NCI-H128 (cell line): ENCODE data around the gene TMEM87B.
"Not testable (repeated sequence)": the region's sequence is repeated elsewhere in the genome, so short reads cannot be mapped to it uniquely, and the experiment has no call there.

Experiments used
- DNase-seq: peaks from one replicate; lab custom pipeline; 2025; ENCODE audit not compliant: unreplicated experiment; lab: John Stamatoyannopoulos, UW

Gene TMEM87B

DNA sequence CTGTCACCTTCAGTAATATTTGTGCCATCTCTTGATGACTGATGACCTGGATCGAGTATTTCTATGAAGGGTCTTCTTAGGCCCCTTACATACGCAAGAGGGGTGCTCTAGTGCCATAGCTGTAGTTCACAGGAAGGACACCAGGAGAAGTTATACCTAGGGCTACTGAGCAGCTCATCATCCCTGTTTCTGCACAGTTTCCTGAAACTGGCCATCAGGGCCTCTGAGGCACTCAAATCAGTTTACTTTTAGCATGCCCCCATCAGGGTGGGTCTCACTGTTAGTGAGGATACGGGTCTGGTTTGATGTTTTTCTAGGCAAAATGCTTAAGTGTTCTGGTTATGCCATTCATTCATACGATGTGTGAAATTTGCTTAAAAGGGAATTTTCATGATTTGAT, 63.1 kb downstream of the TMEM87B start:
- DNase-seq, result no peak

DNA sequence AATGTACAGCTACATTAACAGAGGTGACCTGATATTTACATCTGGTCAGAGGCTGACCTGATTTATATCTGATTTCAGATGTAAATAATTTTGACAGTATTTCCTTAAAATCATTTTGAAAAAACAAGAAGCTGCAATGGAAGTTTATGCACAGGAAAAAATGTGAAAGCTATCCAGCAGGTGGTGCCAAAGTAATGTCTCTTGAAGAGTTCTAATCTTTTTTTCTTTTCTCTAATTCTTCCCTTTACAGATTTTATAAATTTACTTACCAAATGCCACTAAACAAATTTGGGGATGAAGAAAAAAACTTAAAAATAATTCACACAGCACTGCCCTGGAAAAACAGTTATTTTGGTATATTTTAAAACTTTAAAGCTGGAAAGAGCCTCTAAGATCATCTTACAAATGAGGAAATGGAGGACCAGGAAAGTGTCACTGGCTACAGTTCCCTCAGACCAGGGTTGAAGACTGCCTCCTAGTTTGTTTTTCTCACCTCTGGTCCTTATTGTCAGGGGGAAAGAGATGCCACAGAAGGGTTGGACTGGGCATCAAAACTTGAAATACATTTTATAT, 66.7 kb downstream of the TMEM87B start:
- DNase-seq, result peak; percentile 43

DNA sequence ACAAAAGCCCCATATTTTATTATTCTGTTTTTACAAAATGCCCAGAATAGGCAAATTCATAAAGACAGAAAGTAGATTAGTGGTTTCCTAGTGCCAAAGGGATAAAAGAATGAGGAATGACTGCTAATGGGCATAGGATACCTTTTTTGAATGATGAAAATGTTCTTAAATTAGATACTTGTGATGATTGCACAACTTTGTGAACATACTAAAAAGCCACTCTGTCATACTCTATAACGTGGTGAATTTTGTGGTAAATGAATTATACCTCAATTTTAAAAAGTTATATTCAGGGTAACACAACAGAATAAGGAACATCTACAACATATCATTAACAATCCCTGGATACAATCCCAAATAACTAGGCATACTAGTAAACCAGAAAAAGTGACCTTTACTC, 74.0 kb downstream of the TMEM87B start:
- no peak for DNase-seq

DNA sequence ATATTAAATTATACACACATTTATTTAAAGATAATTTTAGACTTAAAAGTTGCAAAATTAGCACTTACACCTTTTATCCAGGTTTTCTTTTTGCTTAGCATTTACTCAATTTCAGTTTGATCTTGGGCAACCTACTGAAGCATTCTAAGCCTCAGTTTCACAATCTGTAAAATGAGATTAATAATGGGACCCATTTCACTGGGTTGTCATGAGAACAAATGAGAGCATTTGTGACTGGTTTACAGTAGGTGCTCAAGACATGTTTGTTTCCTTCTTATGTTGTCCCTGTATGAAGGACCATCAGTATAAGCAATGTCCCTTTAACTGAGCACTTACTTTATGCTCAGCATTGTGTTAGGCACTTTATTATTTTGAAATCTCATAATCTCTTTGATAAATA, 78.3 kb downstream of the TMEM87B start:
- DNase-seq, result no peak

DNA sequence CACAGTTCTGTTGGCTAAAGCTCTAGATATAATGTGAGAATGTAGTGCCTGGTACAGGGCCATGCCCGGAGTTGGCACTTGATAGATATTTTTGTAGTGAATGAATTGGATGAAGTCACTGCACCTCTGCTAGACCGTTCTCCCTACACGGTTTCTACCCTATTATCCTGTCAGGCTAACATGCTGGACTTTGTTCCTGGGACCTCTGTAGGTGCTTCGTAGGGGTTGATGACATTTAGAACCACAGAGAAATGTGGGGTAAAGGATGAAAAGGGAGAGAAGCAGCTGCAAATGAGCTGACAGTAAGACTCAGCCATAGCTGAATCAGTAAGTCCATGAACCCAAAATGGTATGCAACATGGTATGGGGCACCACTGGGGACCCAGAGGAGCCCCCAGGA, 79.1 kb downstream of the TMEM87B start:
- no peak for DNase-seq

DNA sequence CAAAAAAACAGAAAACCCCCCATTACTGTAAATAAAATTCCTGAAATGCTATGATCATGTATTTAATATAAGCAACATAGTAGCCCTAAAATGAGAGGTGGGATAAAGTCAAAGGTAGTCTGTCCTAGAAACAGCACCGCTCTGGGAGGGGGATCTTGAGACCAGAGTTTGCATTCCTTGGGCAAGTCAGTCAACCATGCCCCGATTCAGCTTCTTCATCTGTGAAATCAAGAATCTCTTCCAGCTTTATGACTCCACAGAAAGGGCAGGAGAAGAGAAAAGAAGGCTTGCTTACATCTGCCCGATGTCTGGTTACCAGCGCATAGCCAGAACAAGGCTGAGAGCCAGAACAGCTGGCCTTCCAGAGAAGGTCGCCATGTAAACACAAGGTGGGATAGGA, 81.0 kb downstream of the TMEM87B start:
- no peak for DNase-seq

DNA sequence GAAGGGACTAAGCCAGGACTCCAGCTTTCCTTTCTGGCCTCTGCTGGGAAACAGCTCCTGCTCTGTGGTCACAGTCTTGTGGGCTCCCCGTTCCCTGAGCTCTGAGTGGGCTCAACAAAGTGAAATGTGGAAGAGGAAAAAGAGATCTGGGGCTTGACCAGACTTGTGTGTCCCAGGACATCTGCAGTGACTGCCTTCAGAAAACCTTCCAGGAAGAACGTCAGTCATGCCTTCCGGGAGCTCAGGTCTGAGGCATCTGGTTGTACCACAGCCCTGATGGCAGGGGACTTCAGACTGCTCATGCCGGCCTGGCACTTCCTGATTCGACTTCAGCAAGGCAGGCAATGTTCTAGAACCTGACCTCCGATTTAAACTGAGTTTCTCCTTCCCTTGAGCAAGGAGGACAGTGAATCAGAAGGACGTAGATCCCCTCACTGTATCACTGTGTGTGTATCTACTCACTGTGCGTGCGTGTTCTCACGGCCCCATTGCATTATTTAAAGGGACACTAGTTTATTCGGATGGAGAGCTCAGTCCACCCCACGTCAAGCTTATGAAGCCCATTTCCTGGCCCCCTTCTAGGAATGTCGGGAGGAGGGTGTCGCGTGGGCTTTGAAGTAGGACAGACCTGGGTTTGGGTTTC, 82.6 kb downstream of the TMEM87B start:
- no peak for DNase-seq

DNA sequence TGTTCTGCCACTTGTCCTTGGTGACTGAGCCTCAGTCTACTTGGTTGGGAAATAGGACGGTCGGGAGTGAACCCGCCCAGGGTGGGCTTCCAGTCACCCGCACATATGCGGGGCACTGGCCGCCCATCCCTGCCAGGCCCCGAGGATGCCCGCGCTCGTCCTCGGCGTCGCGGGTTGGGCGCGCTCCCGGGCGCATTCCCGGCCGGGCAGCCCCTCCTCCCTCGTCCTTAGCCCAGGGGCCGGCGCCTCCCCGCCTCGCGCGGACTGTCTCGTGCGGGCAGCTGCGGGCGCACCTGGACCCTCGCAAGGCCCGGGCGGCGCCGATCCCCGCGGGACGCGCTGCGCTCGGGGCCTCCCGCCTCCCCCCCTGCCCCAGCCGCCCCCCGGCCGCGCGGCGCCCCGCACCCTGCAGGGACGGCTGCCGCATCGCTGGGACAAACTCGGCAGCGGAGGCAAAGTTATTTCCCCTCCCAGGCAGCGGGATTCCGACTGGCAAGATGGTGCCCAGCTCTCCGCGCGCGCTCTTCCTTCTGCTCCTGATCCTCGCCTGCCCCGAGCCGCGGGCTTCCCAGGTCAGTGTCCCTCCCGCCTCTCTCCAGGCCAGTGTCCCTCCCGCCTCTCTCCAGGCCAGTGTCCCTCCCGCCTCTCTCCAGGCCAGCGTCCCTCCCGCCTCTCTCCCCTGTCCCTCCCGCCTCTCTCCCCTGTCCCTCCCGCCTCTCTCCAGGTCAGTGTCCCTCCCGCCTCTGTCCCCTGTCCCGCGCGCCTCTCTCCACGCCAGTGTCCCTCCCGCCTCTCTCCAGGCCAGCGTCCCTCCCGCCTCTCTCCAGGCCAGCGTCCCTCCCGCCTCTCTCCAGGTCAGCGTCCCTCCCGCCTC, 83.3 kb downstream of the TMEM87B start, which contains the start of gene FBLN7:
Gene FBLN7 (plus strand): TSS at position 227 of the 874 bp plus-strand sequence. CDS start 271 bp downstream, at position 498.
- DNase-seq, result no peak

DNA sequence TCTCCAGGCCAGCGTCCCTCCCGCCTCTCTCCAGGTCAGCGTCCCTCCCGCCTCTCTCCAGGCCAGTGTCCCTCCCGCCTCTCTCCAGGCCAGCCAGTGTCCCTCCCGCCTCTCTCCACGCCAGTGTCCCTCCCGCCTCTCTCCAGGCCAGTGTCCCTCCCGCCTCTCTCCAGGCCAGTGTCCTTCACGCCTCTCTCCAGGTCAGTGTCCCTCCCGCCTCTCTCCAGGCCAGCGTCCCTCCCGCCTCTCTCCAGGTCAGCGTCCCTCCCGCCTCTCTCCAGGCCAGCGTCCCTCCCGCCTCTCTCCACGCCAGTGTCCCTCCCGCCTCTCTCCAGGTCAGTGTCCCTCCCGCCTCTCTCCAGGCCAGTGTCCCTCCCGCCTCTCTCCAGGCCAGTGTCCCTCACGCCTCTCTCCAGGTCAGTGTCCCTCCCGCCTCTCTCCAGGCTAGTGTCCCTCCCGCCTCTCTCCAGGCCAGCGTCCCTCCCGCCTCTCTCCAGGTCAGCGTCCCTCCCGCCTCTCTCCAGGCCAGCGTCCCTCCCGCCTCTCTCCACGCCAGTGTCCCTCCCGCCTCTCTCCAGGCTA, 84.1 kb downstream of the TMEM87B start:
- not testable (repeated sequence) for DNase-seq

DNA sequence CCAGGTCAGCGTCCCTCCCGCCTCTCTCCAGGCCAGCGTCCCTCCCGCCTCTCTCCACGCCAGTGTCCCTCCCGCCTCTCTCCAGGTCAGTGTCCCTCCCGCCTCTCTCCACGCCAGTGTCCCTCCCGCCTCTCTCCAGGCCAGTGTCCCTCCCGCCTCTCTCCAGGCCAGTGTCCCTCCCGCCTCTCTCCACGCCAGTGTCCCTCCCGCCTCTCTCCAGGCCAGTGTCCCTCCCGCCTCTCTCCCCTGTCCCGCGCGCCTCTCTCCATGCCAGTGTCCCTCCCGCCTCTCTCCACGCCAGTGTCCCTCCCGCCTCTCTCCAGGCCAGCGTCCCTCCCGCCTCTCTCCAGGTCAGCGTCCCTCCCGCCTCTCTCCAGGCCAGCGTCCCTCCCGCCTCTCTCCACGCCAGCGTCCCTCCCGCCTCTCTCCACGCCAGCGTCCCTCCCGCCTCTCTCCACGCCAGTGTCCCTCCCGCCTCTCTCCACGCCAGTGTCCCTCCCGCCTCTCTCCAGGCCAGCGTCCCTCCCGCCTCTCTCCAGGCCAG, 84.7 kb downstream of the TMEM87B start:
- DNase-seq, result not testable (repeated sequence)

DNA sequence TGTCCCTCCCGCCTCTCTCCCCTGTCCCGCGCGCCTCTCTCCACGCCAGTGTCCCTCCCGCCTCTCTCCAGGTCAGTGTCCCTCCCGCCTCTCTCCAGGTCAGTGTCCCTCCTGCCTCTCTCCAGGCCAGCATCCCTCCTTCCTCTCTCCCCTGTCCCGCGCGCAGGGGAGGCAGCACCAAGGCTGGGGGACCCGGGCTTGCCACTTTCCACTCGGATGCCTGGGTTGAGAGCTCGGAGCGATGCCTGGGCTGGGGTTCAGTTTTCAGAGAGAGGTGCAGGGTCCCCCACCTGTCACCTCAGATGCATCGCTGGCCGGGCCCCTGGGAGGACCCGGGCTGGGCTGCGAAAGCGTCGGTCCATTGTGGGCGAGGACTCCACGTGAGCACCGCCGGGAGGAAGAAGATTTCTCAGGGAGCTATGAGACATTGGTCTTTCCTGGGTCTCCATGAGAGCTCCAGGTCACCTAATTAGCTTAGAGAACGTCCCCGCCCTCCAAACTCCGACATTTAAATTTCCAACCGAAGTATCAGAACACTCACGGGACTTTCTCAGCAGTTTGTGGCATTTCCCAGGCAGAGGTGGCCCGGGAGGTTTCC, 85.2 kb downstream of the TMEM87B start:
- no peak for DNase-seq

DNA sequence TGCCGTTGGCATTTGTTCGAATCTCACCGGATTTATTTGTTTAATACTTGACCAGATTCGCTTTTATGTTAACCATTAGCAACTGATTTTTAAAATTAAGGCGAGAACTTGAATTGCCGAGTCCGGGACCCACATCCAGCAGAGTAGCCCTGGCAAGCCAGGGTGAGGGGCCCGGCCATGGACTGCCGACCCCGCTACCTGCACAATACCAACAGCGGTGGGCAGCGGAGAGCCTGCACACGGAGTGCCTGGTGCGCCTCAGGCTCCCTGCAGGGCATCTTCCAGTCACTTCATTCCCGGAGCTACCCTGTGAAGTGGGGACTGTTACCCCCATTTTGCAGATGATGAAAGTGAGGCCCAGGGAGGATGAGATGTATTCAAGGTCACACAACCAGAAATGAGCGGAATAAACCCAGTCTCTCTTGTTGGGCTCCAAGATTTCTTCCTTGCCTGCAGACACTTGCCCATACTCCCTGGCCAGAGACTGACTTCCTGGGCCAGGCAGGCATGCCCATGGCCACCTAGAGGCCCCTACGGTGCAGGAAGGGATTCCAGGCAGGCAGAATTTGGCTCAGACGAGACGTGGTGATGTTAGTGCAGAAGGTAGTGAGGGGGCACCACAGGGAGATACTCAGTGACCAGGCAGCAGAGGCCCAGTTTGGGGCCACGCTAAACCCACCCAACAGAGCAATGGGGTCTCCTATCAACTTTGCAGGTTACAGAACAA, 86.0 kb downstream of the TMEM87B start:
- no peak for DNase-seq

DNA sequence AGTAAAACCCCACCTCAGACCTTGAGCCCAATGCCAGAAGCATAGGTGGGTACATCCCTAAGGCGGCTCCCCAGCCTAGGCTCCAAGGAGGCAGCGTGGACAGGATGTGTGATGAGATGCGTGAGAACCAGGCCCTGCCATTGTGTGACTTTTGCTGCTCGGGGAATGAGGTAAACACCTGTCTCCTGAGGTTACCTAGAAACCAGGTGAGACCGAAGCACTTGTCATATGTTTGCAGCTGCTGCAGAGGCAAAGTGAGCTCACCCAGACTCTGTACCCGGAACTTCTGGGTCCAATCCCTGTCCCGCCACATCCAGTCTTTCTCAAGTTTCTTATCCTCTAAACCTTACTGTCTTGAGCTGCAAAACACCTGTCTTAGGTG, 86.5 kb downstream of the TMEM87B start:
- peak; percentile 17 for DNase-seq

DNA sequence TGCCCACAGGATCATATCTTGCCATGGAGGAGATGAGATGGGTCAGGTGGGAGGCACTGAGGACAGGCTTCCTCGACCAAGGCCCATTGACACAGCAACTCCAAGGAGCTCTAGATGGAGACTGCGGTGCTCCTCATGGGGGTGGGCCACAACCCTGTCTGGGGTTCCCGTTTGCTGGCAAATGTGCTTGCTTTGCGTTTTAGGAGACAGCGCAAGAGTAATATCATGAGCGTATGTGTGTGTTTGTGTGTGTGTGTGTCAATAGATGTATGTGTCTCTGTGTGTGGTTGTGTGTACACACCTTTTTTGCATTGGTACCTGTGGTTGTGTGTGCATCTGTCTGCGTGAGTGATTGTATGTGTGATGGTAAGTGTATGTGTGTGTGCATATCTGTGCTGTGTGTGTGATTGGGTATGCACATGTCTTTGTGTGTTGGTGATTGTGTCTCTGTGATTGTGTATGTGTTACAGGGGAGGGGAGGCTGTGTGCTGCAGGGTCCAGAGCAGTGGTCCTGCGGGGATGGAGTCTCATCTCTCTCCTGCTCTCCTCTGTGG, 87.5 kb downstream of the TMEM87B start:
- no peak for DNase-seq

DNA sequence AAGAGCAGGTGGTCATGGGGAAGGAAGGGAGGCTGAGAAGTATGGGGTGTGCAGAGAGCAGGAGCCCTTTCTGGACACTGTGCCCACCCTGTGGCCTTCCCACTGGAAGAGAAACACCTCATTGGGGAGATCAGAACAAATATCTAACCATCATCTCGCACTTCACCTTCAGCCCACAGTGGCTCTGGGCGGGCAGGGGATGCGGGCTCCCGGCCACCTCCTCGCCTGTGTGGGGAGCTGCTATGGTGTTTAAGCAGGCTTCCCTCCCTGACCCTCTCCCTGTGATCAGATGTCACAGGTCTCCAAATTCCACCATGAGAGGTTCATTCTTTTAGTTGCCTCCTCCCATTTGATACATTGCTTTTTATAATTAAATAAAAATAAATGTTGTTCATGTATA, 88.1 kb downstream of the TMEM87B start:
- no peak for DNase-seq

DNA sequence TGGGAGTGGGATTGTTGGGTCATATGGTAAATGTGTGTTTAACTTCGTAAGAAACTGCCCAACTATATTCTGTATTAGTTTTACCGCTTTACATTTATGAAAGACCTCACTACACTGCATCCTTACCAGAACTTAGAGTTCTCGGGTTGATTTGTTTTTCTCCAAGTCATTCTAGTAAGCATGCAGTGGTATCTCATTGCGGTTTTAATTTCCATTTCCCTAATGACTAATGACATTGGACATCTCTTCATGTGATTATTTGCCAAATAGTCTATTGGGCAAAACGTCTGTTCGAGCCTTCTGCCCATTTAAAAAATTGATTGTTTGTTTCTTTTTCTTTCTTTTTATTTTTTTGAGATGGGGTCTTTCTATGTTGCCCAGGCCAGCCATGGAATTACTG, 89.9 kb downstream of the TMEM87B start:
- DNase-seq, result no peak

DNA sequence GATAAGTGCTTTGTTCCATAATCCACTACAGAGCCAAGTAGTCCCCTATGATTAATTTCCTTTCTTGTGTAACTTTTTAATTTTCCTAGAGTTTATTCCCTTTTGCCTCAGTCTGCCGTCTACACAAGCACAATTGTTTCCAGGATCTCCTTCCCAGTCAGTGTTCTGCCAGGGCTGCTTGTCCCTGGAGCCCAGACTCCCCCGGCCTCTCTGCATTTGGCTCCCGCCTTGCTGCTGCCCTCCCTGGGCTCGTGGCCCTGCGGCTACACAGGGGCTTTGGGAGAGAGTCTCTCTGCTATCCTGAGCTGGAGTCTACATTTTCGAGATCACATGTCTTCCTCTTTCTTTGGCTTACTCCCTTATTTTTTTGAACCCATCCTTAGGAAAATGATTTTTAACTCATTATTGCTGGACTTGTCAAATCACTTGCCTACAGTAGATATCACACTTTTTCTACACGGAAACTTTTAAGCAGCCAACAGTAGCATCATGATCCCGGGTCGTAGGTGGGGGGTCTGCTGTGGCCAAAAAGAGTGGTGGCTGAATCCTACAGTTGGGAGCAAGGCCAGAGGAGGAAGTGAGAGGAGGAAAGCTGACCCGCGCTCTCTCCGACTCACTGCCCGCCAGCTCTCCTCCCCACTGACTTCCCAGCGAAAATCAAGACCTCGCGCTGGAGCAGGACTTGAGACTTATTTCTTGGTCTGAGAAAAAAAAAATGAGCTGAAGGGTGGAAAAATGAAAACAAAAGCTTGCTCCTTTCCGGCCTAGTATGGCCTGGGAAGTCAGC, 92.5 kb downstream of the TMEM87B start:
- DNase-seq, result no peak

DNA sequence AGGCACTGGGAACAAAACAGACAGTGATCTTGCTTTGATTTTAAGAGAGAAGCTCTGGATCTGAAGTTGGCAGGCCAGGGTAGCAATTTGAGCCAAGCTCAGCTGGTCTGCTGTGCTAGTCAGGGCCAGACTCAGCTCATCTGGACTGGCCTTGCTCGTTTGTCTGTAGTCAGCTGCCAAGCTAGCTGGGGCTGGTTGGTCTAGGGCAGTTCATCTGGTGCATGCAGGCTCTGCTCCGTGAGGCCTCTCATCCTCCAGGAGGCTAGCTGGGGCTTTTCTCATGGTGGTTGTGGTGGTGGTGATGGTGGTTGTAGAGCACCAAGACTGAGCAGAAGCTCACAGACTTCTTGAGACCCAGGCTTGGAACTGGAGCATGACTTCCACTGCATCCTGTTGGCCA, 93.4 kb downstream of the TMEM87B start:
- no peak for DNase-seq

DNA sequence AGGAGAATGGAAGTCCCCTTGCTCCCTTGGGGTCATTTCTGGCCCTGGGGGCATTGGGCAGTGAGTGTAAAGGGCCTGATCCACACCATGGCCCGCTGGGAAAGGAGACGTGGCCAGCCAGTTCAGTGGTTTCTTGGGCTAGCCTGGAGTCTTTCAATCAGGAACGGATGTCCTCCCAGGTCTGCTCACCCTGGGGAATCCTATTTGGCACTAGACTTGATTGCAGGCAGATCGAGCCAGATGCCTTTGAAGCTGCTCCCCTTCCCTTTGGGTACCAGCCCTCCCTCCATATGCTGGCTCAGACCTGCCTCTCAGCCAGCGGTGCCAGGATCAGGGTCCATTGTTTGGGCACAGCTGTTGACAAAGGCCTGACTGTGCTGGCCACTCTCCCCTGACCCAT, 94.1 kb downstream of the TMEM87B start:
- no peak for DNase-seq
